Testis (tissue), 3 donors: Measurements from ENCODE around the gene PTPRS. TPM values are rescaled to one million over a fixed set of nuclear protein-coding genes. Genes with fewer than 3 reads are reported as not detected.

Experiments
- DNase-seq: peaks from one replicate; pipeline ENCODE4 v3.0.0-alpha.2; 2019
- H3K27ac ChIP-seq, 2 donors: fragments of 200-600 bp; sonication (generic); one replicate each; pipeline ENCODE4 v1.5.1; 2019
- H3K27me3 ChIP-seq: fragments of 200-600 bp; sonication (generic); one replicate; pipeline ENCODE4 v1.5.1; 2019
- H3K36me3 ChIP-seq: fragments of 200-600 bp; sonication (generic); one replicate; pipeline ENCODE4 v1.5.1; 2017; ENCODE audit warnings: low read depth; ENCODE audit errors: missing control alignments
- H3K4me1 ChIP-seq: fragments of 200-600 bp; sonication (generic); one replicate; pipeline ENCODE4 v1.5.1; 2019
- H3K4me3 ChIP-seq, 2 donors: fragments of 200-600 bp; sonication (generic); one replicate each; pipeline ENCODE4 v1.5.1; 2017 to 2019
- H3K9me3 ChIP-seq: fragments of 200-600 bp; sonication (generic); one replicate; pipeline ENCODE4 v1.5.1; 2017
- POLR2A ChIP-seq: fragments of 450-650 bp; IDR thresholded peaks from one replicate; pipeline ENCODE4 v1.6.1; 2017; ENCODE audit warnings: antibody characterized with exemption, mild to moderate bottlenecking, moderate library complexity
- WGBS, 2 donors: methylation state at CpG; one replicate each; pipeline ENCODE4 v1.1.5; 2018; 5-methylcytosine and 5-hydroxymethylcytosine counted together
- intact Hi-C: fragments of 100-400 bp; cut with DNase I; formaldehyde crosslinking; loops from one replicate; pipeline ENCODE4 v1.15.1; 2023; ENCODE audit warnings: low total_unique reads
- polyA plus RNA-seq: library from polyadenylated mRNA; stranded (reverse); fragments of 350-450 nt; fragmentation: Illumina TruSeq; extraction: RNeasy Lipid Tissue Mini Kit (QIAGEN cat#74804); gene quantifications from one replicate; pipeline ENCODE4 v1.2.3, GENCODE V29; 2014; ENCODE audit warnings: low read depth, low replicate concordance; ENCODE audit not compliant: insufficient read depth
- total RNA-seq, 2 donors: library from RNA; depleted of rRNA; stranded (reverse); fragments of >200 nt; gene quantifications; one replicate each; pipeline ENCODE4 v1.2.3, GENCODE V29; 2016
- TF ChIP-seq, protein P1 (sequence below), 3 experiments: fragments of 450-650 bp in 2 of 3; fragments of 200-600 bp in 1 of 3; sonication (generic) in 1 of 3; IDR thresholded peaks; one replicate each; pipeline ENCODE4 v1.5.1; 2016 to 2019; ENCODE audit warnings: antibody characterized with exemption in 3 of 3, mild to moderate bottlenecking in 2 of 3, moderate library complexity in 1 of 3

The PTPRS gene
- total and polyA plus RNA-seq, 3 donors from 2014 or later, result 27.1 to 138 (median 85.6) TPM

DNA sequence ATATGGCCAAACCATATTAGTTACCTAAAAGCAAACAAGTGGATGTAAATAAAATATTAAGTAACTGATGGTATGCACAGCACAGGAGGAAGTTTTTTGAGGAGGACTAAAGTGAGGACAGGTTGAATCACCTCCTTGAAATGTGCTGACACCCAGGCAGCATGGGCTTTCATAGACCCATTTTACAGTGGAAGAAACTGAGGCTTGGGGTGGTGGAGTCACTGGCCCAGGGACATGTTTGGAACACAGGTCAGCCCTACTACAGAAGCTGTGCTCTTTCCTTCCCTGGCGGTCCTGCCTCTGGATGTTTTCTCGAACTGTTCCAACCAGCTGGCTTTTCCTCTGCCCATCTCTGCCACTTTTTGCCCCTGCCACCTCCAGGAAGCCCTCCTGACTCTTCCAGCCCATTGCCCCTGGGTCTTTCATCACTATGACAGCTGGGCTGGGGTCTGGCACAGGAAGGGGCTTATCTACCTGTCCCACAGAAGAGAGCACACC, 11.2 kb upstream of the PTPRS start:
- H3K9me3 ChIP-seq, result no peaks in the 10 kb centered on the region
- no peak overlapping the region for H3K4me3 ChIP-seq
- H3K36me3 ChIP-seq, result no peaks in the 10 kb centered on the region
- H3K27ac ChIP-seq, result no peak overlapping the region
- no peak for DNase-seq
- no peaks in the 10 kb centered on the region for H3K4me1 ChIP-seq
- intact Hi-C loops, result no loop called here
- no peaks in the 10 kb centered on the region for H3K27me3 ChIP-seq
- WGBS, 2 donors, result 80 to 88% methylated on average over 2 of the region's 2 CpGs
- TF ChIP-seq, protein P1, sequence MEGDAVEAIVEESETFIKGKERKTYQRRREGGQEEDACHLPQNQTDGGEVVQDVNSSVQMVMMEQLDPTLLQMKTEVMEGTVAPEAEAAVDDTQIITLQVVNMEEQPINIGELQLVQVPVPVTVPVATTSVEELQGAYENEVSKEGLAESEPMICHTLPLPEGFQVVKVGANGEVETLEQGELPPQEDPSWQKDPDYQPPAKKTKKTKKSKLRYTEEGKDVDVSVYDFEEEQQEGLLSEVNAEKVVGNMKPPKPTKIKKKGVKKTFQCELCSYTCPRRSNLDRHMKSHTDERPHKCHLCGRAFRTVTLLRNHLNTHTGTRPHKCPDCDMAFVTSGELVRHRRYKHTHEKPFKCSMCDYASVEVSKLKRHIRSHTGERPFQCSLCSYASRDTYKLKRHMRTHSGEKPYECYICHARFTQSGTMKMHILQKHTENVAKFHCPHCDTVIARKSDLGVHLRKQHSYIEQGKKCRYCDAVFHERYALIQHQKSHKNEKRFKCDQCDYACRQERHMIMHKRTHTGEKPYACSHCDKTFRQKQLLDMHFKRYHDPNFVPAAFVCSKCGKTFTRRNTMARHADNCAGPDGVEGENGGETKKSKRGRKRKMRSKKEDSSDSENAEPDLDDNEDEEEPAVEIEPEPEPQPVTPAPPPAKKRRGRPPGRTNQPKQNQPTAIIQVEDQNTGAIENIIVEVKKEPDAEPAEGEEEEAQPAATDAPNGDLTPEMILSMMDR (IDR thresholded peaks at IDR 0.05), result no peak
- TF ChIP-seq POLR2A, result no peak

- H3K27me3 ChIP-seq, result no peaks in the 10 kb centered on the region
- no peak for TF ChIP-seq POLR2A
- TF ChIP-seq, protein P1 (IDR thresholded peaks at IDR 0.05), result no peak
- no peak for DNase-seq
- no peaks in the 10 kb centered on the region for H3K36me3 ChIP-seq
- 74 to 79% methylated on average over 2 to 3 of the region's 3 CpGs for WGBS, 2 donors
- H3K27ac ChIP-seq, result no peak overlapping the region
- H3K4me1 ChIP-seq, result no peaks in the 10 kb centered on the region
- H3K9me3 ChIP-seq, result no peaks in the 10 kb centered on the region
- intact Hi-C loops, result no loop called here
- H3K4me3 ChIP-seq, result no peak overlapping the region
Observed at GRCh38 chr19:5349041-5349440, 8.4 kb upstream of the PTPRS start.

DNA sequence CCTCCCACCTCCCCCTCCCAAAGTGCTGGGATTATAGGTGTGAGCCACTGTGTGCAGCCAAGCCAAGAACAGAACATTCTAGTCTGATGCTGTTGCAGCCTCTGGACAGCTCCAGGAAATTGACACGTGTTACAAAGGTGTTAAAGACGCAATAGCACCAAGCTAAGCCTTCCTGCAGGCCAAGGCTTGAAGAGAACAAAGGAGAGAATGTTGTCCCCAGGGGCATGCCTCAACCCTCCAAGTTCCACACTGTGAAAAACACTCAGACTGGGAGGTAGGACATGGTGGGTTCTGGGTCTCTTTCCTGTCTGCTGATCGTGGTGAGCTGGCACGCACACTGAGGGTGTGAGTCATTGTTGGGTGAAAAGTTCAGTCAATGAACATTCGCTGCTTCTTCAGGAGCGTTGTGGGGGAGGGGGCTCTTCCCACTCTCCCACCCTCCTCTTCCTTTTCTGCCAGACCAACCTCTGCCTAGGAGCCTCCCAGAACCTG, 5.3 kb upstream of the PTPRS start:
- 33 to 41% methylated on average over 6 of the region's 6 CpGs for WGBS, 2 donors
- no peaks in the 10 kb centered on the region for H3K4me1 ChIP-seq
- H3K4me3 ChIP-seq, result no peak overlapping the region
- no peaks in the 10 kb centered on the region for H3K27me3 ChIP-seq
- TF ChIP-seq, protein P1 (IDR thresholded peaks at IDR 0.05), result no peak
- no peak for TF ChIP-seq POLR2A
- no peaks in the 10 kb centered on the region for H3K9me3 ChIP-seq
- DNase-seq, result no peak
- no peaks in the 10 kb centered on the region for H3K36me3 ChIP-seq
- no peak overlapping the region for H3K27ac ChIP-seq
- intact Hi-C loops, result no loop called here

GRCh38 chr19:5343848-5344247, 3.2 kb upstream of the PTPRS start:
- H3K27ac ChIP-seq, result no peak overlapping the region
- no peaks in the 10 kb centered on the region for H3K36me3 ChIP-seq
- H3K4me1 ChIP-seq, result no peaks in the 10 kb centered on the region
- no peaks in the 10 kb centered on the region for H3K9me3 ChIP-seq
- no peak overlapping the region for H3K4me3 ChIP-seq
- TF ChIP-seq, protein P1 (IDR thresholded peaks at IDR 0.05), result no peak
- TF ChIP-seq POLR2A, result no peak
- 65 to 70% methylated on average over 7 to 9 of the region's 9 CpGs for WGBS, 2 donors
- no peaks in the 10 kb centered on the region for H3K27me3 ChIP-seq
- DNase-seq, result no peak
- intact Hi-C loops, result no loop called here

GRCh38 chr19:5342573-5343201, 2.1 kb upstream of the PTPRS start:
- Histone ChIP-seq H3K9me3 (no peaks in the 10 kb centered on the region), H3K27me3 (no peaks in the 10 kb centered on the region), H3K4me1 (no peaks in the 10 kb centered on the region), H3K27ac (no peak overlapping the region), H3K36me3 (no peaks in the 10 kb centered on the region), H3K4me3 (no peak overlapping the region)
- no peak for DNase-seq
- 61 to 63% methylated on average over 12 of the region's 12 CpGs for WGBS, 2 donors
- intact Hi-C loops, result no loop called here
- no peak for TF ChIP-seq POLR2A
- TF ChIP-seq, protein P1 (IDR thresholded peaks at IDR 0.05), result no peak
